ENCODE measurements around the gene PTX4.

The PTX4 gene

GRCh38 chr16:1509307-1510221 lies 20.8 kb upstream of the PTX4 start:
- no peak for DNase-seq (ENCODE audit: extremely low read depth, low read depth)
- TF ChIP-seq CTCF (IDR thresholded peaks at IDR 0.05; ENCODE audit: low read depth, low read length), result no peak

DNA sequence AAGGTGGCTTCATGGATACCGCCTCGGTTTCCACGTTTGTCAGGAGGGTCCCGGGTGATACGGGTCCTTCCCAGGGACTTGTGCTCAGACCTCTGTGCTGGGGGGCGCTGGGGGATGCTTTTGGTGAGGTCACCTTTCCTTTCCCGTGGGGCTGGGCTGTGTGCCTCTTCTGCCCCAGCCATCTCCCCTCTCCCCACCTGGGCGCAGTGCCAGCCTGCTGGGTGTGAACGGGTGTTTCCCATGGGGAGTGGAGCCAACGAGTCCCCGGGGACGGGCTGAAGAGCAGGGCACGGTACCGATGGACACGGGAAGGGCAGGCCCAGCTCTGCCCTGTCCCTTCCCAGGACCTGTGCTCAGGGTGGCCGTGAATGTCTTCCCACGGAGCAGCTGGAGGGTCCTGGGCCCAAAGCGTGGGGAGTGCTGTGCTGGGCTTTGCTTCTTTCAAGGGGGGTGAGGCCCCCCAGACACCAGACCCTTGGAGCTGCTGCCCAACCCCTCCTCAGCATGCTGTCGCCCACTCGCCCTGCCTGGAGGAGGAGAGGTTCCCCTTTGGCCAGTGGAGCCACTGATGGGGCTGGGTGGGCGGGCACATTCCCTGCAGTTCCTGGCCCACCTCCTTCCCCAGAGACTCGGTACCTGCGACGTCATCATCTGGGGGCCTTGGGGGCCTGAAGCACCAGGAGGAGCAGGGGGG lies 19.9 kb upstream of the PTX4 start:
- TF ChIP-seq CTCF (IDR thresholded peaks at IDR 0.05; ENCODE audit: low read depth, low read length), result no peak

GRCh38 chr16:1506494-1507213 lies 17.9 kb upstream of the PTX4 start:
- DNase-seq (ENCODE audit: extremely low read depth, low read depth), result no peak
- no peak for TF ChIP-seq CTCF (IDR thresholded peaks at IDR 0.05; ENCODE audit: low read depth, low read length)

More for the DNA sequence above, 19.9 kb upstream of the PTX4 start:
- no peak for DNase-seq (ENCODE audit: extremely low read depth, low read depth)

- no peak for TF ChIP-seq CTCF (IDR thresholded peaks at IDR 0.05; ENCODE audit: low read depth, low read length)
- no peak for DNase-seq (ENCODE audit: extremely low read depth, low read depth)
These were observed 17.2 kb upstream of the PTX4 start for GRCh38 chr16:1505912-1506311.

DNA sequence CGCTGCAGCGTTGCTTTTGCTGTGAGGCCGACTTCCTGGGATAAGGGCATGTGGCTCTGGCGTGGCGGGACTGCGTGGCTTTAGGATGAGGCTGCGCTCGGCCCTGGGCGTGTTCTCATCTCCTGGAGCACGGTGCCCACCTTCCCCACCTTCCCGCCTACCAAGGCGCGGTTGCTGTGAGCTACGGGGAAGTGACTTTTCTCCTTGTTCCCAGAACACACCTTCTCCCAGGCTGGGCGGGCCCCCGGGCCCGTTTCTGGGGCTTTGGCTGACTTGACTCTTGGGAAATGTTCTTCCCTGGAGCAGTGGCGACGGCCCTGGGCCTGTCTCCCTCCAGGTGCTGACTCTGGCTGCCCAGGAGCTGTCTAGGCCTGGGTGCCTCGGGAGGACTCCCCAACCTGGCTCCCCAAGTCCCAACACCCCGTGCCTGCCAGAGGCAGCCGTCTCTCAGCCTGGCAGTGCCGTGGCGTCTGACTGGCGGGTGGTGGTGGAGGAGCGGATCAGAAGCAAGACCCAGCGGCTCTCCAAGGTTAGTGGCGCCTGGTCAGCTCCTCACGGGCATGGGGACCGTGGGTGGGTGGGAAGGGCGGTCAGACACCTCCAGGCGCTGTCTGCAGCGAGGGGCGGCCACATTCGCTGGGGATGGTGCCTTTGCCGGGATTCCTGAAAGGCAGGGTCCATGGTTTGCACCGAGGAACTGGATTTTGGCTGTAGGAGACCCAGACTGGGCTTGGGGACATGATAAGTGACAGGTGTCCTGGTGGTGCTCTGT lies 16.5 kb upstream of the PTX4 start:
- no peak for DNase-seq (ENCODE audit: extremely low read depth, low read depth)

More for the DNA sequence above, 16.5 kb upstream of the PTX4 start:
- no peak for TF ChIP-seq CTCF (IDR thresholded peaks at IDR 0.05; ENCODE audit: low read depth, low read length)

Data from AG09319 (cell line).